ENCODE data around the gene HAPLN3.

DNA sequence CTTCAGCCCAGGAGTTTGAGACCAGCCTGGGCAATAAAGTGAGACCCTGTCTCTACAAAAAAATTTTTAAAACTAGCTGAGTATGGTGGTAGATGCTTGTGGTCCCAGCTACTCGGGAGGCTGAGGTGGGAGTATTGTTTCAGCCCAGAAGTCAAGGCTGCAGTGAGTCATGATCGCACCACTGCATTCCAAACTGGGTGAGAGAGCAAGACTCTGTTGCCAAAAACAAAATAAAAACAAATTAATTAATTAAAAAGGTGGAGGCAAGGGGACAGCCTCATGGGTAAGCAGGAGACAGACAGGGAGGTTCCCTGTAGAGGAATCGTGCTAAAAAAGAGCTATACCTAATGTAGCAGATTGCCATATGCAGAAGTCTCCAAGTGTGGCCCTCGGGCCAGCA is 12.6 kb downstream of the HAPLN3 start:
- TF ChIP-seq, protein P1, sequence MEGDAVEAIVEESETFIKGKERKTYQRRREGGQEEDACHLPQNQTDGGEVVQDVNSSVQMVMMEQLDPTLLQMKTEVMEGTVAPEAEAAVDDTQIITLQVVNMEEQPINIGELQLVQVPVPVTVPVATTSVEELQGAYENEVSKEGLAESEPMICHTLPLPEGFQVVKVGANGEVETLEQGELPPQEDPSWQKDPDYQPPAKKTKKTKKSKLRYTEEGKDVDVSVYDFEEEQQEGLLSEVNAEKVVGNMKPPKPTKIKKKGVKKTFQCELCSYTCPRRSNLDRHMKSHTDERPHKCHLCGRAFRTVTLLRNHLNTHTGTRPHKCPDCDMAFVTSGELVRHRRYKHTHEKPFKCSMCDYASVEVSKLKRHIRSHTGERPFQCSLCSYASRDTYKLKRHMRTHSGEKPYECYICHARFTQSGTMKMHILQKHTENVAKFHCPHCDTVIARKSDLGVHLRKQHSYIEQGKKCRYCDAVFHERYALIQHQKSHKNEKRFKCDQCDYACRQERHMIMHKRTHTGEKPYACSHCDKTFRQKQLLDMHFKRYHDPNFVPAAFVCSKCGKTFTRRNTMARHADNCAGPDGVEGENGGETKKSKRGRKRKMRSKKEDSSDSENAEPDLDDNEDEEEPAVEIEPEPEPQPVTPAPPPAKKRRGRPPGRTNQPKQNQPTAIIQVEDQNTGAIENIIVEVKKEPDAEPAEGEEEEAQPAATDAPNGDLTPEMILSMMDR (conservative IDR thresholded peaks at IDR 0.05) = no peak
- TF ChIP-seq EZH2 (IDR thresholded peaks at IDR 0.05; ENCODE audit: low read depth) = no peak
